SKM-1 (cell line): Measurements from ENCODE around the gene MRPL18.
"Not testable (repeated sequence)": the region's sequence is repeated elsewhere in the genome, so short reads cannot be mapped to it uniquely, and the experiment has no call there.

ENCODE experiments used
- DNase-seq: peaks from one replicate; lab custom pipeline; 2025; ENCODE audit not compliant: unreplicated experiment; lab: John Stamatoyannopoulos, UW

Gene MRPL18

GRCh38 chr6:159816775-159817174 lies 26.5 kb downstream of the MRPL18 start:
- not testable (repeated sequence) for DNase-seq

GRCh38 chr6:159817951-159818739 lies 27.9 kb downstream of the MRPL18 start:
- no peak for DNase-seq

GRCh38 chr6:159819098-159819497 lies 28.8 kb downstream of the MRPL18 start:
- DNase-seq = no peak

GRCh38 chr6:159819932-159820640 lies 29.8 kb downstream of the MRPL18 start:
- peak; percentile 80 for DNase-seq

- DNase-seq = no peak
Observed at GRCh38 chr6:159821122-159821521, 30.9 kb downstream of the MRPL18 start.

GRCh38 chr6:159821726-159822125 lies 31.5 kb downstream of the MRPL18 start:
- DNase-seq = no peak

GRCh38 chr6:159823953-159824352 lies 33.7 kb downstream of the MRPL18 start:
- no peak for DNase-seq

- not testable (repeated sequence) for DNase-seq
Observed at GRCh38 chr6:159824690-159825089, 34.4 kb downstream of the MRPL18 start.

GRCh38 chr6:159826004-159826403 lies 35.7 kb downstream of the MRPL18 start:
- DNase-seq = no peak

- no peak for DNase-seq
Observed at GRCh38 chr6:159826968-159827647, 36.8 kb downstream of the MRPL18 start.

GRCh38 chr6:159828074-159828473 lies 37.8 kb downstream of the MRPL18 start:
- no peak for DNase-seq

GRCh38 chr6:159829526-159829925 lies 39.3 kb downstream of the MRPL18 start:
- DNase-seq = peak; percentile 31

- no peak for DNase-seq
Observed at GRCh38 chr6:159830501-159831372, 40.5 kb downstream of the MRPL18 start.

GRCh38 chr6:159831373-159831679 lies 41.1 kb downstream of the MRPL18 start:
- DNase-seq = no peak

GRCh38 chr6:159832946-159833345 lies 42.7 kb downstream of the MRPL18 start:
- no peak for DNase-seq

- no peak for DNase-seq
Observed at GRCh38 chr6:159833556-159833955, 43.3 kb downstream of the MRPL18 start.

- no peak for DNase-seq
Observed at GRCh38 chr6:159833997-159834603, 43.8 kb downstream of the MRPL18 start.

GRCh38 chr6:159836718-159837490 lies 46.6 kb downstream of the MRPL18 start:
- no peak for DNase-seq

GRCh38 chr6:159837511-159837910 lies 47.2 kb downstream of the MRPL18 start:
- DNase-seq = no peak
